ENCODE results near the gene RPL27A. TPM values are rescaled to one million over a fixed set of nuclear protein-coding genes. Genes with fewer than 3 reads are reported as not detected.
A peak's percentile ranks its signal among the peaks of the same experiment; 100 is the strongest.

The RPL27A gene
- total and polyA plus RNA-seq, 2 donors (not counting 1 experiment from before 2014, with no cell fraction given), result 1,035 to 1,114 TPM

GRCh38 chr11:8681837-8682302 lies 722 bp upstream of the RPL27A start:
- peak overlapping the region; percentile 99 for H3K9ac ChIP-seq (ENCODE audit: insufficient read depth, low read length)
- no peaks in the 10 kb centered on the region for H4K20me1 ChIP-seq (ENCODE audit: control insufficient read depth, extremely low read depth, insufficient read depth, low read length)
- H3K4me2 ChIP-seq (ENCODE audit: extremely low read depth, insufficient read depth, low read length), result peak overlapping the region; percentile 95
- TF ChIP-seq CTCF (conservative IDR thresholded peaks at IDR 0.05 in 1 of 2, IDR thresholded peaks at IDR 0.05 in 1 of 2; ENCODE audit: low read depth in 1 of 2, low read length in 2 of 2) (no peak), EZH2 (IDR thresholded peaks at IDR 0.05; ENCODE audit: low read length, missing control alignments) (no peak)
- H3K9me3 ChIP-seq (ENCODE audit: control insufficient read depth, insufficient read depth, low read depth, low read length), result no peaks in the 10 kb centered on the region
- peak overlapping the region; percentile 22 for H2AFZ ChIP-seq (ENCODE audit: low read length)
- peak overlapping the region; percentile 89 to 100 (median 97) for H3K4me3 ChIP-seq (replicated peaks in 1 of 4; ENCODE audit: control extremely low read depth in 1 of 4, insufficient read depth in 1 of 4, low read depth in 3 of 4, low read length in 4 of 4)
- H3K27me3 ChIP-seq (ENCODE audit: control insufficient read depth, insufficient read depth, low read length), result no peaks in the 10 kb centered on the region
- peak overlapping the region; percentile 98 for H3K27ac ChIP-seq (ENCODE audit: insufficient read depth, low read length)
- H3K79me2 ChIP-seq (ENCODE audit: control insufficient read depth, insufficient read depth, low read length), result peaks cover 43% of the 10 kb centered on the region
- peaks cover 6% of the 10 kb centered on the region for H3K4me1 ChIP-seq (ENCODE audit: control insufficient read depth, extremely low read depth, insufficient read depth, low read length)
- peaks cover 18% of the 10 kb centered on the region for H3K36me3 ChIP-seq (ENCODE audit: control insufficient read depth, insufficient read depth, low read length)
- no peak for DNase-seq (ENCODE audit: low read depth in 2 of 2)

GRCh38 chr11:8683115-8683807 lies 669 bp downstream of the RPL27A start:
- H4K20me1 ChIP-seq (ENCODE audit: control insufficient read depth, extremely low read depth, insufficient read depth, low read length), result no peaks in the 10 kb centered on the region
- peaks cover 11% of the 10 kb centered on the region for H3K4me1 ChIP-seq (ENCODE audit: control insufficient read depth, extremely low read depth, insufficient read depth, low read length)
- DNase-seq (ENCODE audit: low read depth in 2 of 2), result no peak
- peak overlapping the region; percentile 99 for H3K9ac ChIP-seq (ENCODE audit: insufficient read depth, low read length)
- no peaks in the 10 kb centered on the region for H3K27me3 ChIP-seq (ENCODE audit: control insufficient read depth, insufficient read depth, low read length)
- TF ChIP-seq CTCF (conservative IDR thresholded peaks at IDR 0.05 in 1 of 2, IDR thresholded peaks at IDR 0.05 in 1 of 2; ENCODE audit: low read depth in 1 of 2, low read length in 2 of 2) (no peak), EZH2 (IDR thresholded peaks at IDR 0.05; ENCODE audit: low read length, missing control alignments) (no peak)
- peak overlapping the region; percentile 98 for H3K27ac ChIP-seq (ENCODE audit: insufficient read depth, low read length)
- peaks cover 43% of the 10 kb centered on the region for H3K79me2 ChIP-seq (ENCODE audit: control insufficient read depth, insufficient read depth, low read length)
- H2AFZ ChIP-seq (ENCODE audit: low read length), result no peak overlapping the region
- H3K36me3 ChIP-seq (ENCODE audit: control insufficient read depth, insufficient read depth, low read length), result peaks cover 18% of the 10 kb centered on the region
- peak overlapping the region; percentile 91 for H3K4me2 ChIP-seq (ENCODE audit: extremely low read depth, insufficient read depth, low read length)
- H3K4me3 ChIP-seq (replicated peaks in 1 of 4; ENCODE audit: control extremely low read depth in 1 of 4, insufficient read depth in 1 of 4, low read depth in 3 of 4, low read length in 4 of 4), result peak overlapping the region; percentile 89 to 100 (median 97)
- H3K9me3 ChIP-seq (ENCODE audit: control insufficient read depth, insufficient read depth, low read depth, low read length), result no peaks in the 10 kb centered on the region

- peak overlapping the region; percentile 91 for H3K4me2 ChIP-seq (ENCODE audit: extremely low read depth, insufficient read depth, low read length)
- DNase-seq (ENCODE audit: low read depth in 2 of 2), result no peak
- H3K4me1 ChIP-seq (ENCODE audit: control insufficient read depth, extremely low read depth, insufficient read depth, low read length), result peaks cover 13% of the 10 kb centered on the region
- H3K27me3 ChIP-seq (ENCODE audit: control insufficient read depth, insufficient read depth, low read length), result no peaks in the 10 kb centered on the region
- H3K9me3 ChIP-seq (ENCODE audit: control insufficient read depth, insufficient read depth, low read depth, low read length), result no peaks in the 10 kb centered on the region
- H2AFZ ChIP-seq (ENCODE audit: low read length), result no peak overlapping the region
- peak overlapping the region; percentile 98 for H3K27ac ChIP-seq (ENCODE audit: insufficient read depth, low read length)
- peak overlapping the region; percentile 89 to 100 (median 97) for H3K4me3 ChIP-seq (replicated peaks in 1 of 4; ENCODE audit: control extremely low read depth in 1 of 4, insufficient read depth in 1 of 4, low read depth in 3 of 4, low read length in 4 of 4)
- no peak for TF ChIP-seq EZH2 (IDR thresholded peaks at IDR 0.05; ENCODE audit: low read length, missing control alignments)
- no peak for TF ChIP-seq CTCF (conservative IDR thresholded peaks at IDR 0.05 in 1 of 2, IDR thresholded peaks at IDR 0.05 in 1 of 2; ENCODE audit: low read depth in 1 of 2, low read length in 2 of 2)
- peaks cover 18% of the 10 kb centered on the region for H3K36me3 ChIP-seq (ENCODE audit: control insufficient read depth, insufficient read depth, low read length)
- H3K79me2 ChIP-seq (ENCODE audit: control insufficient read depth, insufficient read depth, low read length), result peaks cover 43% of the 10 kb centered on the region
- H3K9ac ChIP-seq (ENCODE audit: insufficient read depth, low read length), result no peak overlapping the region
- no peaks in the 10 kb centered on the region for H4K20me1 ChIP-seq (ENCODE audit: control insufficient read depth, extremely low read depth, insufficient read depth, low read length)
These were observed 2.2 kb downstream of the RPL27A start for GRCh38 chr11:8684600-8685290.

Measured in fibroblast of lung (primary cell).